Hindlimb muscle (tissue), 1 donor: Measurements from ENCODE around the gene C5orf47. TPM values are rescaled to one million over a fixed set of nuclear protein-coding genes. Genes with fewer than 3 reads are reported as not detected.

Experiments
- DNase-seq: peaks from one replicate; pipeline ENCODE4 v3.0.0-alpha.2; 2013
- polyA plus RNA-seq: library from polyadenylated mRNA; unstranded; fragments of 120-200 nt; gene quantifications from one replicate; pipeline ENCODE4 v1.2.1, GENCODE V29; 2013; ENCODE audit not compliant: insufficient read length

C5orf47 gene, protein sequence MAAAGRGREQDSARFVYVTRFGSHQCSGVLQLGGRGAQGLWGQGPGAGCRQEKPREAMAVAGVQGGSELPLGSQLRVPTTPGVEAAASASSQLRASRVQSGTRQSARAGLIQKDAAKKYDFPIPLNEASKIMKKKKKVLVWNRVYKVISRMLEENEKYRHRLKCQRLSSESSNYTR
- not detected for polyA plus RNA-seq

DNA sequence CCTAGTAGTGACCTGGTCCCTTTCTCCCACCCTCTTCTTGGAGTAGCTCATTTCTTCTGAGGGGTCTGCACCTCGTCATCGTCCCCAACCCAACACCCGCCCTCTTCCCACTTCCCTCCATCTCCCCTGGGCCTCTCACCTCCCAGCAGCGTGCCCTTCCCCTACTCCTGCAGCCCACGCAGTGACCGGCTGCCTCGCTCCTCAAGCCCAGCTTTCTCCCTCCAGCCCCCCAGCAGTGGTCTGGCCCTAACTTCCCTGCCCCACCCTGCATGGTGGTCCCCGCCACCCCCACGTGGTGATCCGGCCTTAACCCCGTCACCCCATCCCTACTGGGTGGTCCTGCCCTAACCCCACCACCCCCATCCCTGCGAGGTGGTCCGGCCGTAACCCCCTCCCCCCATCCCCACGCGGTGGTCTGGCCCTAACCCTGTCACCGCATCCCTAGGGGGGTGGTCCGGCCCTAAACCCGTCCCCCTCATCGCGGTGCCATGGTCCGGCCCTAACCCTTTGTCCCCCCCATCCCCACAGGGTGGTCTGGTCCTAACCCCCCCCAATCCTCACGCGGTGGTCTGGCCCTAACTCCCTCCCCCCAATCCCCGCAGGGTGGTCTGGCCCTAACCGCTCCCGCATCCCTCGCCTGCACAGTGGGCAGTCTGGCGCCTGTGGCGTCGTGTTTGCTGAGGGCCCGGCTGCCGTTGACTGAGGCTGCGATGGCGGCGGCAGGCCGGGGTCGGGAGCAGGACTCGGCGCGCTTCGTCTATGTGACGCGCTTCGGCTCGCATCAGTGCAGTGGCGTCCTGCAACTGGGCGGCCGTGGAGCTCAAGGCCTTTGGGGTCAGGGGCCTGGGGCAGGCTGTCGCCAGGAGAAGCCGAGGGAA is at the start of gene C5orf47:
TSS of gene C5orf47 (plus strand) at position 617 of the 878 bp plus-strand sequence. CDS start at position 711, 94 bp downstream.
- no peak for DNase-seq

- DNase-seq = no peak
These were observed 48.7 kb upstream of the C5orf47 start for GRCh38 chr5:173940269-173940668.

DNA sequence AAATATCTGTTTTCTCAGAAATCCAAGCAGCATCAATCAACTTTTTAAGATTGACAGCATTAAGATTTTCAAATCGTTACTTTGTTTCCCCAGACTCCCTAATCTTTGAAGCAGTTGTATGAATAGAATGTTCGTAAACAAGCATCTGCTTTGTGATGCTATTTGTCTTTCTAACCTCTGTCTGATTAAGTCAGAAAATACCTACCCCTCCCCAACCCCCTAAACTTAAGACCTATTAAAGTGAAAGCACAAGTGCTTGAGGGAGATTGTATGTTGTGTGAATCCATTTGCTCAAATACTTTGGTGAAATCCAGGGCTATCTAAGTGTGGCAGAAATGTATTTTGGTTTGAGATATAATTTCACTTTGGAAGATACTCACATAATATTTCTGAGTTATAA is 47.9 kb upstream of the C5orf47 start:
- DNase-seq = no peak

- DNase-seq = no peak
These were observed 47.1 kb upstream of the C5orf47 start for GRCh38 chr5:173941758-173942401.

GRCh38 chr5:173944511-173944910 is 44.5 kb upstream of the C5orf47 start:
- DNase-seq = peak; percentile 61

DNA sequence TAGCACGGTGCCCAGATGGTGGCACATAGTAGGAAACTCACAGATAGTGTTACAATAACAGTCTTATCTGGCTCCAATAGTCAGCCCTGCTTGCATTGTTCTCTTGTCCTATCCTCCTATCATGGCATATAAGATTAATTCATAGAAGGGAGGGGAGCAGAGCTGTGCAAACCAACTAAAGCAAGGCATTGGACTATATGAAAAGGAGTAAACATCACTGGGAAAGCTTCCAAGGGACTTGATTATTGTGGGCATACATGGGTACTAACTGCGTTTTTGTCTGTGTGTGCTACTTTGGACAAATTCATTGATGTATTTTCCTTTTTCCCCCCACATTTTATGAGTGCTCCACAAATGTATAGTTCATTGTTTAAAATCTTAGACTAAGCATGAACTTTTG is 43.8 kb upstream of the C5orf47 start:
- DNase-seq = no peak

- DNase-seq = no peak
These were observed 42.6 kb upstream of the C5orf47 start for GRCh38 chr5:173946323-173946722.

- no peak for DNase-seq
These were observed 38.1 kb upstream of the C5orf47 start for GRCh38 chr5:173950829-173951228.

DNA sequence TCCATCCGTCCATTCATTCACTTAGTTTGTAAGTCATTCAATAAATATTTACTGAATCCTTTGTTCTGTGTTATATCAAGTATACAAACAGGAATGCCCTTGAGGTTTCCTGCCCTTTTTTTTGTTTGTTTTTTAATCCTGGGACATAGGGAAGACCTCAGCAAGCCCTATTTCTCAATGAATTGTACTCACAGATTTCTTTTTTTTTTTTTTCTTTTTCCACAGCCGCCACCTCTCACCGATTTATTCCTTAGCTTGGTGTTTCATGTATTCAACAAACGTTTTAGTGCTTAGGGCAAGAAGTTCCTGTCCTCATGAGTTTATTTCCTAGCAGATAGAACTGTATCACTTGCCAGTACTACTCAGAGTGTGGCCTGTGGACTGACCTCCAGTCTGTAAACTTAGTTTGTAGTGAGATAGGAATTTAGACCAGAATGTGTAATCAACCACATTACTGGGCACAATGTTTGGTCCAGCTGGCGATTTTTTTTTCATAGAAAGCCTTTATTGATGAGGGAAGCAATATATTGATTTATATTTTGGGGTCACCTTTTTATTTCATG is 35.4 kb upstream of the C5orf47 start:
- DNase-seq = no peak

GRCh38 chr5:173954671-173955521 is 34.1 kb upstream of the C5orf47 start:
- no peak for DNase-seq

DNA sequence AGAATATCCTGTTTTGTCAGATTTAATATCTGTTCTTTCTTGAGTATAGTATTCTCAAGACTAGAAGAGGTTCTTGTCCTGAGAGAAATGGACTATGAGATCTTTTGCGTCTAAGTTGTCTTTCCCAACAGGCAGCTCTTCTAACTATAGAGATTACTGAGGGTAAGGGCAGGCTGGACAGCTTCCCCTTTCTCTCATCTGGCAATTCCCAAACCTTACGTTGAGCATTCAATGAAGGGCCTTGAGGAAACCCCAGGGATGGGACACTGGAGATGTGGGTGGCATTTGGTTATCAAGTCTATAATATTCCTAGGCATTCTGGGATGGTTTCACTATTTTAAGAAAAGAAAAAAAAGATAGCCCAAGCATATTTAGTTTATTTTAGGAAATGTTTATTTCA is 28.0 kb upstream of the C5orf47 start:
- no peak for DNase-seq

GRCh38 chr5:173961418-173961817 is 27.6 kb upstream of the C5orf47 start:
- DNase-seq = no peak

GRCh38 chr5:173962436-173962972 is 26.5 kb upstream of the C5orf47 start:
- no peak for DNase-seq

GRCh38 chr5:173963182-173963838 is 25.7 kb upstream of the C5orf47 start:
- no peak for DNase-seq

GRCh38 chr5:173963867-173964441 is 25.0 kb upstream of the C5orf47 start:
- DNase-seq = no peak

DNA sequence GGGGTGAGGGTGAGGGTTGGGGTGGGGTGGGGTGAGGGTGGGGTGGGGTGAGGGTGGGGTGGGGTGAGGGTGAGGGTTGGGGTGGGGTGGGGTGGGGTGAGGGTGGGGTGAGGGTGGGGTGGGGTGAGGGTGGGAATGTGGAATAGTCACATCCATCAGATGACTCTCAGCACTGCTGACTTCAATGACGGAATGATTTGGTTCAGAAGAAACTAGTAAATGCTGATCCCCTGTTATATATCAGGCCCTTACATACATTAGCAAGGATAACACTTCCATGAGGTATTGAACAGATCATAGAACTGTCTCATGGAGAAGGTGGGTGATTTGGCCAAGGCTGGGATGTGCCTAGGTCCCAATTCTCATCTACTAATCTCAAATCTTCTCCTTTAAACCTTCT is 24.5 kb upstream of the C5orf47 start:
- no peak for DNase-seq

- no peak for DNase-seq
These were observed 21.7 kb upstream of the C5orf47 start for GRCh38 chr5:173967241-173967640.

- no peak for DNase-seq
These were observed 20.7 kb upstream of the C5orf47 start for GRCh38 chr5:173968154-173968797.

- no peak for DNase-seq
These were observed 19.6 kb upstream of the C5orf47 start for GRCh38 chr5:173969167-173970049.
